Activated CD8-positive, alpha-beta T cell treated with anti-CD3 and anti-CD28 coated beads for 36 hours (primary cell): ENCODE data around the gene CGA. TPM values are rescaled to one million over a fixed set of nuclear protein-coding genes. Genes with fewer than 3 reads are reported as not detected.
A peak's percentile ranks its signal among the peaks of the same experiment; 100 is the strongest.

Experiments
- ATAC-seq: fragments of 200-7000 bp; cut with Tn5 transposase; one replicate; pipeline ENCODE4 v1.10.0; 2021; ENCODE audit warnings: mild to moderate bottlenecking, moderate library complexity
- CTCF ChIA-PET: fragments of 350-600 bp; sonication (Branson Sonifier 250); formaldehyde crosslinking; loops from one replicate; lab custom pipeline; 2021; ENCODE audit warnings: antibody characterized with exemption; lab: Charles Lee
- POLR2A ChIA-PET: fragments of 350-600 bp; sonication (Branson Sonifier 250); formaldehyde crosslinking; loops from one replicate; lab custom pipeline; 2021; ENCODE audit warnings: antibody characterized with exemption; lab: Charles Lee
- DNase-seq: peaks from one replicate; pipeline ENCODE4 v3.0.0-alpha.2; 2020
- H3K27ac Mint-ChIP-seq: one replicate; pipeline ENCODE4 v1.8.0; 2021; ENCODE audit warnings: mild to moderate bottlenecking, mixed read lengths
- H3K27me3 Mint-ChIP-seq: one replicate; pipeline ENCODE4 v1.8.0; 2021; ENCODE audit warnings: mixed read lengths
- H3K36me3 Mint-ChIP-seq: one replicate; pipeline ENCODE4 v1.8.0; 2021; ENCODE audit warnings: low read depth, mixed read lengths
- H3K4me1 Mint-ChIP-seq: one replicate; pipeline ENCODE4 v1.8.0; 2021; ENCODE audit warnings: low read depth, mixed read lengths
- H3K4me3 Mint-ChIP-seq: one replicate; pipeline ENCODE4 v1.8.0; 2021; ENCODE audit warnings: mild to moderate bottlenecking, moderate library complexity, mixed read lengths
- H3K9me3 Mint-ChIP-seq: one replicate; pipeline ENCODE4 v1.8.0; 2021; ENCODE audit warnings: mixed read lengths
- CTCF ChIP-seq: fragments of 200-600 bp; IDR thresholded peaks from one replicate; pipeline ENCODE4 v1.8.0; 2022; ENCODE audit warnings: antibody characterized with exemption, mild to moderate bottlenecking
- intact Hi-C: fragments of 100-400 bp; cut with micrococcal nuclease; formaldehyde crosslinking; loops from one replicate; pipeline ENCODE4 v1.10.0; 2022
- total RNA-seq, 2 experiments: library from RNA; stranded (reverse); gene quantifications; one replicate each; pipeline ENCODE4 v1.2.3, GENCODE V29; 2021

The CGA gene
- total RNA-seq, 2 experiments from 2014 or later: not detected

- ChIA-PET POLR2A (no interaction called here), CTCF (interaction anchor here (1.0 to 3.1 kb wide), 4 partner anchors 7 to 36 kb away, joined by 3 to 14 read pairs (median 6); no protein-coding TSS in a partner anchor)
- intact Hi-C loops: no loop called here
- H3K36me3 Mint-ChIP-seq: no peaks in the 10 kb centered on the region
- no peak overlapping the region for H3K4me3 Mint-ChIP-seq
- peaks cover 2% of the 10 kb centered on the region for H3K4me1 Mint-ChIP-seq
- no peaks in the 10 kb centered on the region for H3K9me3 Mint-ChIP-seq
- H3K27ac Mint-ChIP-seq: no peak overlapping the region
- TF ChIP-seq CTCF: no peak
- peaks cover 9% of the 10 kb centered on the region for H3K27me3 Mint-ChIP-seq
- peak; percentile 91 for ATAC-seq
- peak; percentile 35 for DNase-seq
These were observed 20.7 kb upstream of the CGA start for GRCh38 chr6:87115402-87116135.

- ATAC-seq (no peak), DNase-seq (no peak)
- Mint-ChIP-seq H3K4me3 (no peak overlapping the region), H3K9me3 (no peaks in the 10 kb centered on the region), H3K4me1 (peaks cover under 1% of the 10 kb centered on the region), H3K36me3 (no peaks in the 10 kb centered on the region), H3K27me3 (peaks cover 4% of the 10 kb centered on the region), H3K27ac (no peak overlapping the region)
- CTCF ChIA-PET: interaction anchor here (2.5 kb wide), 1 partner anchor 32 kb away, joined by 11 read pairs; no protein-coding TSS in a partner anchor
- POLR2A ChIA-PET: no interaction called here
- TF ChIP-seq CTCF: no peak
- intact Hi-C loops: no loop called here
These were observed 15.7 kb upstream of the CGA start for GRCh38 chr6:87110636-87111035.

- ATAC-seq (no peak), DNase-seq (no peak)
- CTCF ChIA-PET: interaction anchor here (1.0 to 2.0 kb wide), 3 partner anchors 10 to 27 kb away, joined by 3 to 8 read pairs (median 5); no protein-coding TSS in a partner anchor
- H3K9me3 Mint-ChIP-seq: no peaks in the 10 kb centered on the region
- H3K4me1 Mint-ChIP-seq: no peaks in the 10 kb centered on the region
- no peak overlapping the region for H3K4me3 Mint-ChIP-seq
- intact Hi-C loops: no loop called here
- no peak for TF ChIP-seq CTCF
- no peak overlapping the region for H3K27ac Mint-ChIP-seq
- H3K27me3 Mint-ChIP-seq: peaks cover 4% of the 10 kb centered on the region
- POLR2A ChIA-PET: no interaction called here
- no peaks in the 10 kb centered on the region for H3K36me3 Mint-ChIP-seq
These were observed 10.9 kb upstream of the CGA start for GRCh38 chr6:87105823-87106222.

- Mint-ChIP-seq H3K27me3 (peaks cover 5% of the 10 kb centered on the region), H3K27ac (no peak overlapping the region), H3K36me3 (no peaks in the 10 kb centered on the region), H3K4me3 (no peak overlapping the region), H3K4me1 (no peaks in the 10 kb centered on the region), H3K9me3 (no peaks in the 10 kb centered on the region)
- ChIA-PET CTCF (interaction anchor here (1.0 to 2.0 kb wide), 2 partner anchors 20 to 26 kb away, joined by 3 to 8 read pairs; no protein-coding TSS in a partner anchor), POLR2A (no interaction called here)
- ATAC-seq (peak; percentile 37), DNase-seq (peak; percentile 20)
- TF ChIP-seq CTCF: no peak
- intact Hi-C loops: no loop called here
These were observed 9.8 kb upstream of the CGA start for GRCh38 chr6:87104667-87105066.

GRCh38 chr6:87103977-87104601, 9.2 kb upstream of the CGA start:
- intact Hi-C loops: no loop called here
- H3K4me1 Mint-ChIP-seq: no peaks in the 10 kb centered on the region
- ATAC-seq: peak; percentile 49
- no peak overlapping the region for H3K27ac Mint-ChIP-seq
- POLR2A ChIA-PET: no interaction called here
- no peaks in the 10 kb centered on the region for H3K9me3 Mint-ChIP-seq
- CTCF ChIA-PET: interaction anchor here (2.0 kb wide), 1 partner anchor 25 kb away, joined by 8 read pairs; no protein-coding TSS in a partner anchor
- H3K36me3 Mint-ChIP-seq: no peaks in the 10 kb centered on the region
- H3K27me3 Mint-ChIP-seq: peaks cover 3% of the 10 kb centered on the region
- no peak for TF ChIP-seq CTCF
- no peak overlapping the region for H3K4me3 Mint-ChIP-seq
- peak; percentile 7 for DNase-seq
